HT1080 (cell line): Measurements from ENCODE around the gene TNS4. TPM values are rescaled to one million over a fixed set of nuclear protein-coding genes. Genes with fewer than 3 reads are reported as not detected.

Experiments
- DNase-seq: peaks from one replicate; pipeline ENCODE4 v3.0.0-alpha.2; 2015; ENCODE audit warnings: low read depth
- total RNA-seq: library from RNA; depleted of rRNA; stranded (reverse); fragments of >200 nt; shearing (Covaris generic); gene quantifications from 2 replicates; pipeline ENCODE4 v1.2.3, GENCODE V29; 2014

The TNS4 gene
- total RNA-seq, 1 experiment from 2014 or later = 0.95 TPM

DNA sequence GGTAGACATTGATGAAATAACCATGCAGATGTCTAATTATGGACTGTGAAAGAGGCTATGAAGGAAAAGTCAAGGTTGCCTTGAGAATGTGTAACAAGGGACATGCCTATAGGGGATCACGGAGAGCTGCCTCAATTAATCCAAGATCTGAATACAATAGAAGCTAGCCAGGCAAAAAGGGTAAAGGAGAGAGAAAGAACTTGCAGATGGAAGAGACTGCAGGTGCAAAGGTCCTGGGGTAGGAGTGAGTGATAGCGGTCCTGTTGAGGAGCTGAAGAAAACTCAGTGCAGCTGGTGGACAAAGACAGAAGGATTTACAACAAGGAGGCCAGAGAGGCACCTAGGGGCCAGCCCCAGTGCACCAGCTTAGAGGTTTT, 15.9 kb upstream of the TNS4 start:
- DNase-seq = no peak

DNA sequence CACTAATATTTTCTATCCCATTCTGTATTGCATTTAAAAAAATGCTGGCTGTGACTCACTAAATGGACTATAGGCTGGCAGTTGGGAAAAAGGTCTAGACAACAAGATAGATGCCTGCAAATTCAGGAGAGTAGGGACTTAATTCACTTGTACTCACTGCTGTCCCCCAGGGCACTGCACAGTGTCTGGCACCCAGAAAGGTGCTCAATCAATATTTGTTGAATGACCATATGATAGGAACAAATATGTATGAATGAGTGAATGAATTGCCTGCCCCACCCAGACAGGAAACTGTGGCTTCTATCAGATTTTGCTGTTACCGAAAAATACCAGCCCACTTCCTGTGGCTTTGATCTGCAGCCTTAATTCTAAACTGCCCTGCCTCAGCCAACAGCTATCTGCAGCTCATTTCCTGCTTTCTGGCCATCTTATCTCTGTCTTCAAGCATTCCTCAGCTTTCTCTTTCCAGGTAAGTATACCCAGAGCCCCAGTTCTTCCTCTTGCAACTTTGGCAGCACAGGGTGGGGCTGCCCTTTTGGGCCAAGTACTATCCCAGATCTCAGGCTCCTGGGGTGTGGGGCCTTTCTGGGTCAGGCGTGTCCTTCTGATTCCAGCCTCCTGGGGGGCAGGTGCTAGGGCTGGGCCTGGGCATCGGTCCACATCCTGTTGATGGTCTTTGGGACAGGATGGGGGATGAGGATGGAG, 15.3 kb upstream of the TNS4 start:
- DNase-seq = peak; percentile 96

DNA sequence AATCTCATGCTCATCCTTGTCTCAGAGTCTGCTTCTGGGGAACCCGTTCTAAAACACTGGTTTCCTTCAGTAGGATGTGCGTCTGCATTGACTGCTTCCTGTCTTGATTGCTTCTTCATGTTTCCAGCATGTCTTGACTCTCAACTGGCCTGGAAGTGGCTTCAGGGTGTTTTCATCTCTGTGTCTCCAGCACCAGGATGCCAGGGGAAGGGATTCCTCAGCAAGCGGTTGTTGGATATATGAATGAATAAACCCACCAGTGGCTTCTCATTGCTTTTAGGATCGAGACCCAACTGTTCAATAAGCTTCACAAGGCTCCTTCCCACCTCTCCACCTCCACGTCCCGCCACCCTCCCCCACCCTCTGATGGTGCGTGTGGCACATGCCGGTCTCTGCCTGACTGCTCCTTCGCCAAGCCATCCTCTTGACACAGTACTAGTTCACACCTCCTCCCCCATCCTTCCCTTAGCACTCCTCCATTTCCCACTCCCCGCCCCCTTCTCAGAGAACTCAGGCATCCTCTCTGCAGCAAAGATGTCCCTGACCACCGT, 14.1 kb upstream of the TNS4 start:
- no peak for DNase-seq

DNA sequence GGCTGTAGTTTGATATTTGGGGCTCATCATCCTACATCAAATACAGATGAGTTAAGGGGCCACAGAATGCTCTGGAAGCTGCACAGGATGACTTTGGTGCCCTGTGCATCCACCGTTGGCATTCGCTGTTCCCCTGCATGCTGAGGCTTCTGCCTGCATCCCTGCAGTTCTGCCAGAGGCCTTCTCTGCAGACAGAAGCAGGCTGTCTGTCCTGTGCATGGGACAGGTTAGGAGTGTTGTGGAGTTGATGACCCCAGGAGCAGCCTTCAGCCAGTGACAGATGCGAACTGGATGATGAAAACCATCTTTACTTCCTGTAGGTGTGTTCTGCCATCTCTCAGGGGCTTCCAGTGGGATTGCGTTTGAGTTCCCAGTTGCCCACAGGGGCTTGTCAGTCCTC, 13.6 kb upstream of the TNS4 start:
- no peak for DNase-seq

DNA sequence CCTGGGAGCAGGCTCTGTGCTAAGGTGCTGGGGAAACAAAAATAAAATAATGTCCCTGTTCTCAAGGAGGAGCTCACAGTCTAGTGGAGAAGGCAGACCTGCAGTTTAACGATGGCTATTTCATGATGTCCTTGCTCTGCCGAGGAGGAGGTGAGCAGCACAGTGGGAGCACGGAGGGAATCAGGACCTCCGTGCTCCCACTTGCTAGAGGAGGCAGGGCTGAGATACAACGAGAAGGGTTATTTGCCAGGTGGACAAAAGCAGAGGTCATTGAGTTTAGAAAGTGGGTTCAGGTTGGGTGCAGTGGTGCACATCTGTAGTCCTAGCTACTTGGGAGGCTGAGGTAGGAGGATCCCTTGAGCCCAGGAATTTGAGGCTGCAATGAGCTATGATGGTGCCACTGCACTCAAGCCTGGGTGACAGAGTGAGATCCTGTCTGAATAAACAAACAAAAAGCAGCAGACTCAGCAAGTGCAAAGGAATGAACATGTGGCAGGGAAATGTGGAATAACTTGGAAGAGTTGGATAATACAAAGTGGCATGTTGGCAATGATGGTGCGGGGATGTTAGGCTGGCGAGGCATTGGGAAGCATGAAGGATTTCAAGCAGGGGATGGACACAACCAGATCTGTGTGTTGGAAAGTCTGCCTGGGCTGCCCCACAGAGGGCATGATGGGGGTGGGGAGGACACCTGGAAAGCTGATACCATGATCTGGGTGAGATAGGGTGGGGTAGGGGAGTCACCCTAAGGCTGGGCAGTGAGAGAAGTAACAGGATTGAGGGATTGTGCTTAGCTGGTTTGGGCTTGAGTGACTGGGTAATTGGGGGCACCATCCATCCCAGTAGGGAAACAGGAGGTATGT, 12.8 kb upstream of the TNS4 start:
- DNase-seq = no peak

DNA sequence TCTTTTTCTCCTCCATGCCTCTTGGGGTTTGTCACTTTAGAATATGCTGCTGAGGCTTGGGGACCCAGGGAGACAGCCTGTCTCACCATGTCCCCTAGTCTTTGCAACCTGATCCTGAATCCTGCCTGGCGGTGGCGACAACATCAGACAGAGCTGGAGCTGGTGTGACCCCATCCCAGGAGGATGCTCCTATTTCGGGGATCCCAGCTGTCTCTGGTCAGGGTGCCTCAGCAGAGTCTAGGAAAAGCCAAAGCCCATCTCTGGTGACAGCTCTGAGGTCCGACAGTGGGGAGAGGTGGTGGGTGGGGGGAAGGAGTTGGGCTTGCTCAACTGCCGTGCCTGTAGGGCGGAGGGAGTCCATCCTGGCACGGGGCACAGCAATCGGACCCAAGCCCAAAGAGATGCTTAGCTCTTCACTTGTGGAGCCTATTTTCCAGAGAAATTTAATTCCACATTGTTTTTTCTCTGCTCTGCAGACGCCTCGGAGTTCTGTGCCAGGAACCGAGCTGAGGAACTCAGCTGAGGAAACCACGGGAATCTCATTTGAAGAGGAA, 10.3 kb upstream of the TNS4 start:
- DNase-seq = no peak

DNA sequence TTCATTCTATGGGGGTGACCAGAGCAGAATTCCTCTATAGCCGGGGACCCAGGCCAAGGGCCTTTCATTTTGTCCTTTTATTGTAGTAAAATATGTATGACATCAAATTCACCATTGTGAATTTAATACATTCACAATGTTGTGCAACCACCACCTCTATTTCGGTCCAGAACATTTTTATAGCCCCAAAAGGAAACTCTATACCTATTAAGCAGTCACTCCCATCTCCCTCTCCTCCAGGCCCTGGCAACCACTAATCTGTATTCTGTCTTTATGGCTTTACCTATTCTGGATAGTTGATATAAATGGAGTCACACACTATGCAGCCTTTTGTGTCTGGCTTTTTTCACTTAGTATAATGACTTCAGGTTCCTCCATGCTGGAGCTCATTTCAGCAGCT, 9.7 kb upstream of the TNS4 start:
- no peak for DNase-seq

DNA sequence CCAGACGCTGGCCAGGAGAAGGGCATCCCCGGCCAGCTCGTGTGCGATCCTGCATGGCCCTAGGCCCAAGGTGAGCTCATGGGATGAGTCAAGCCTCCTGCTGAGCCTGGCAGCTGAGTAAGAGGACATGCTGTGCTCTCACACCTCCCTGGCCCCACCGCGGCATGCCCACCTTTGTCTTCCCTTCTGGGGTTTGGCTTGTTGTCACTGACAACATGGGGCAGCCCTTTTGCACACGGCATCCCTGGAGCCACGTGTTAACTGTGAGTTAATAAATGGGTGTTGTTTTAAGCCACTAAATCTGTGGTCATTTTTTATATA, 8.9 kb upstream of the TNS4 start:
- DNase-seq = peak; percentile 96

DNA sequence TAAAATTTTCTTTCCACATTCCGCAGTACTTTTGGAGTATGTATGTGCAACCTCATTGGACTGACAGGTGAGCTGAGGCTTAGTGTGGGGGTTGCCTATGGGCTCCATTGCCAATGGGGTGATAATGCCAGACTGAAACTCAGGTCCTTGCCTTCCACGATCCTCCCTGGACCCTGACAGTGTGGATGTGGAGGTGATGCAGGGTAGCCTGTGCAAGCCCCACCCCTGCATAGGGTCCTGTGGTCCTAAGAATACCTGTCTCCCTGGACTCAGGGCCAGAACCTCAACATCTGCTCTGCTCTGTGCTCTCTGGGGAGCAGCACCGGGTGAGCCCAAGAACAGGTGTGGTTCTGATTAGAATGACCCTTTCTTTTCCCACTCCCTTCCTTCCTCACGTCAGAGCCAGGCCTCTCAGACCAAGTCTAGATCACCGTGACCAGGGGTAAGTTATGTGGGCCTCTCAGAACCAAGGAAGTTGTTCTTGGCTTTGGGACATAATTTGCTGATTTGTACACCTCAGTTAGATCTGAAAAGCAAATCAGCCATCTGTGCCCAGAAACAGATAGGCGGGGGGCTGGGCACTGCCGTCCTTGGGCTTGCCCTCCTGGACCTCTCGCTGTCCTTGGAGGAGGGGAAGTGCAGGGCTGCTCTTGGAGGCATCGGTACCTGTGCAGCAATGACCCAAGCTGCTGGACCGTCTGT, 8.4 kb upstream of the TNS4 start:
- no peak for DNase-seq

DNA sequence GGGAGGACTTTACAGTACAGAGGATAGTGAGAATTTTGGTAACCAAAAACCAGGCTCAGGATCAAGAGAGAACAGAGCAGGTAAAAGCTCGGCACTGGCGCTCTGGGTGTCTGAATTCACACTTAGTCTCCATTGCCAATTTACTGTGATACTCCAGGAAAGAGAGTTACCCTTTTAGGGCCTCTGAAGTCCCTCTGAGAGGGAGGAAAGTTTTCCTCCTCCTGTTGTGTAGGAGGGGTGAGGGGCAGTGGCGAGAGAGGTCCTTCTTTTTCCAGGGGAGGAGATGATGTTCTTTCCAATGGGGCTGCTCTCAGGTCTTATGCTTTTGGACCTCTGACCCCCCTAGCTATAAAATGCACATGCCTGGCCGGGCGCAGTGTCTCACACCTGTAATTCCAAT, 5.4 kb upstream of the TNS4 start:
- DNase-seq = no peak

DNA sequence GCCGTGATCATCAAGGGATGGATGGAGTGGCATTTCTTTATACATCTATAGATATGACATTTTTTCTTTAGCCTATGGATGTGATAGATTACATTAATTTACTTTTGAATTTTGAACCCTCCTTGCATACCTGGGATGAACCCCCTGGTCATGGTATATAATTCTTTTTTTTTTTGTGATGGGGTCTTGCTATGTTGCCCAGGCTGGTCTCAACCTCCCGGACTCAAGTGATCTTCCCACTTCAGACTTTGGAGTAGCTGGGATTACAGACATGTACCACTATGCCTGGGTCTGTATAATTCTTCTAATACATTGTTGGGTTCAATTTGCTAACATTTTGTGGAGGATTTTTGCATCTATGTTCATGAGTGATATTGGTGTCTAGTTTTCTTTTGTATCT, 1.7 kb upstream of the TNS4 start:
- no peak for DNase-seq

DNA sequence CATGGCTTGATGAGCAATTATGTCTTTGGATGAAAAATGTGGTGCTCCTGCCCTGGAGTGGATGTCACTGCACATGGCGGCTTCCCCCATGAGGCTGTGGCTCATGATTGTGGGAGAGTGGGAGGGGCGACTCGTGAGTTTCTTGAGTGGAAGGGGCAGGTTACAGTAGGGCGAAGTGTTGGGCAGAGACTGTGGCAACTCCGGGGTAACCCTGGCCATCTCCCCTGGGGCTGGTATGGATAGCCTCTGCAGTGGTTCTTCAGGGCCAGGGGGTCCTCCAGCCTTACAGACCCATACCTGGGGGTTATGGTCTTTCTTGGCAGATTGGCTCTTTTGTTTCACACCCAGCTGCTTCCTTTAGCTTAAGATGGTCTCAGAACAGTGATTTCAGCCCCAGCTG, 1.3 kb upstream of the TNS4 start:
- no peak for DNase-seq

DNA sequence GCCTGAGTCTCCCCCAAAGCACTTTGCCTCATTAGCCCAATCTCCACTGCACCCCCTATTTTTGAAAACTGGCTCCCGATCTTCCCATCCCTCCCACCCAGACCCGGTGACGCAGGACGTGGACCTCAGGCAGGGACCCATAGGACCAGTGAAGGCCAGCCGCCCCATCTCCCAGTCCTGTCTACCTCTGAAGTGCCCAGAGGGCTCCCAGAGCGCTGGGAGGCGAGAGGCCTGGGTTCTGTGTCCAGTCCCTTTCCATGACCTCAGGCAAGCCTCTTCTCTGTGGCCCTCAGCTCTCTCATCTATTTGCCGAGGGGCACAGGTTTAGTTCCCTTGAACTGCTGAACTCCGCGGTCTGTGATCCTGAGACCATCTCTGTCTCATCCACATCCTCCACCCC, 714 bp downstream of the TNS4 start:
- no peak for DNase-seq

DNA sequence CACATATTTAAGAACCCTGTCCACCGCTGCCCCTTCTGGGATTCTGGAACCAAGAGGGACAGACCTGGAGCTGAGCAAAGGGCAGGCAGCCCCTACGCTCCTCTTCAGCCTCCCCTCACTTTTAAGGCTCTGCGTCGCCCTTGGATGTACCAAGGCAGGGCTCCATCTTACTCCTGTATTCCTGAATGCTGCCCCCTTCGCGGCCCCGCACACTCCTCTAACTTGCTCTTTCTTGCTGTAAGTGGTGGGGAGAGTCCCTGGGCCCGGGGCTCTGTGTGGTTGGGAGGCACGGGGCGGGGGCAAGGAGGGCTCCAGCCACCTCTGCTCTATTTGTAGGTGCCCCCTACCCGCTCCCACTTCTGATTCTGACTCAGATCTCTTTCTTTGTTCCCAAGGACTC, 1.2 kb downstream of the TNS4 start:
- DNase-seq = no peak

DNA sequence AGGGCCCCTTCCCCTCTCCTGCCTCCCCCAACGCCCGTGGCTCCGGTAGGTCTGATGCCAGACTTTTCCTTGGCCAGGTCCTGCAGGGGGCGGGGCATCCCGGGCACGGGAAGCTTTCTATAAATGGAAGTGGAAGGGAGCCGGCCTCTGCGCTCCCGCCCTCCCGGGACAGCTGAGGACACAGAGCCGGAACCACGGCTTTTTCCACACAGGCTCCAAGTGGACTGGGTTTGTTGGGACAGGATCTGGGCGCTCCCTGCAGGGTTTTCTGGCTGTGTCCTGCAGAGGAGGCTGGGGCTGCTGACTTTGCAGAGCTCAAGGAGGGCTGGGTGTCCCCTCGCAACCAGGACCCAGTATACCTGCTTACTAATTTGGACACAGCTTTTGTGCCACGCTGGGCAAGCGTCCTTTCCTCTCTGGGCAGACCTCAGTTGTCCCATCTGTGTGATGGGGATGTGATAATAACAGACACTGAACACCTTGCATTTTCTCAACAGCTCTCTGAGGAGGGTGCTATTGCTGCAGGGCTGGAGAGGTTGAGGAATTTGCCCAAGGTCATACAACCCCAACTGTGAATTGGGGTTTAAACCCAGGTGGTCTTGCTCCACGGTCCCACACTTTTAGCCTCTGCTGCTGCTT, 1.8 kb downstream of the TNS4 start:
- no peak for DNase-seq

DNA sequence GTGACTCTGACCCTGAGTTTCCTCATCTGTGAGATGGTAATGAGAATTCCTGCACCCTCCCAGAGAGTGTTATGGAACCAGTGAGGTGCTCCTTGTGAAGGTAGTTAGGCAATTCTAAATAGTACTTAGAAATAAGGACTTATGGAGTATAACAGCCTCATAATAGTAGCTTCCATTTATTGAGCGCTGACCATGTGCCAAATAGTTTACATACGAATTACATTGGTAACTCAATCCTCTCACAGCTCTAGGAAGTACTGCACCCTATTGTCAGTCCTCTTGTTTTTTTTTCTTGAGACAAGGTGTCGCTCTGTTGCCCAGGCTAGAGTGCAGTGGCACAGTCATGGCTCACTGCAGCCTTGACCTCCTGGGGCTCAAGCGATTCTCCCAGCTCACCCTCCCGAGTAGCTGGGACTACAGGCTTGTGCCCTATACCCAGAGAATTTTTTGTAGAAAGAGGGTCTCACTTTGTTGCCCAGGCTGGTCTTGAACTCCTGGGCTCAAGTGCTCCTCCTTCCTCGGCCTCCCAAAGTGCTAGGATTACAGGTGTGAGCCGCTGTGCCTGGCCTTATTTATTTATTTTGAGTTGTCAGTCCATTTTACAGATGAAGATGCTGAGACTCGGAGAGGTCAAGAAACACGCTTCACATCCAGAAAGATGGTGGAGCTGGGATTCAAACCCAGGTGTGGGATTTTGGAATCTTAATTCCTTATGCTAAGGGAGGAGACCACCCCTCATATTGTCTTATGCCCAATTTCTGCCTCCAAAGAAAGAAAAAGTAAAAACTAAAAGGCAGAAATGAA, 2.9 kb downstream of the TNS4 start:
- DNase-seq = no peak

DNA sequence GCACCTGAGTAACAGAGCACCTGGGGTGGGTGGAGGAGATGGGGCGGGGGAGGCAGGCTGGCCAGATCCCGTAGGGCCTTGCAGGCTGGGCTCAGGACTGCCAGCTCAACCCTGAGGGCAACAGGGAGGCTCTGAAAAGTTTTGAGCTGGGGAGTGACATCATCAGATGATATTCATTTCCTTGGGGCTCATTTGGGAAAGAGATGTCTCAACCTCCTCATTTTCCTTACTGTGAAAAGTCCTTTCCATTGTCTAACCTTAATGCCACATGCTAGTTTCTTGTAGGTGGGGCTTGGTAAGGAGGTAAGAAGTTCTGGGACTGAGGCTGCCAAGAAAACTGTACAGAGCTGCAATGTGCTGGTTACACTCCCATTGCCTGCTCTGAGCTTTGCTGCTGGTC, 3.7 kb downstream of the TNS4 start:
- no peak for DNase-seq

DNA sequence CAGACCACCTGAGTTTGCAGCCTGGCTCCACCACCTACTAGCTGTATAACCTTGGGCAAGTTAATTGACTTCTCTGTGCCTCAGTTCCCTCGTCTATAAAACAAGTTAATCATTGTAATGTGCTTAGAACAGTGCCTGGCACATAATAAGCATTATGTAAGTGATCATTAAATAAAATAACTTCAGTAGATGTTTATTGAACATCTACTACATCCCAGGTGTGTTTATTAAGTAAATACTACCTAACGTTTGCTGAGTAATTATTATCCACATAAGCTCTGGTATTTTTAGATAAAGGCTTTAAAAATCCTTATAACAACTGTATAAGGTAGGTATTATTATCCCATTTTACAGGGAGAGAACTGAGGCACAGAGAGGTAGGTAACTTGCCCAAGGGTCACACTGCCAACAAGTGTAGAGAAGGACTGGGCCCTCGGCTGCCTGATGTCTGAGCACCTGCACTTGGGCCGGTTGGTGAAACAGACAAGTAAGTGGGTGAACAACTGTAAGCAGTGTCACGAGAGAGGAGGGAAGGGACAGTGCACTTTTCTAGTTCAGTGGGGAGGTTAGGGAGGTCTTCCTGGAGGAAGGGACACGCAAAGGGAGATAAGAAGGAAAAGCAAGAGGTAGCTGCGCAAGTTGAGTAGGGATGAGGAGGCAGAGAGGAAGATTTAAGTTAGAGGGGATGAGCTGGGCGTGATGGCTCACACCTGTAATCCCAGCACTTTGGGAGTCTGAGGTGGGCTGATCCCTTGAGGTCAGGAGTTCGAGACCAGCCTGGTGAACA, 4.6 kb downstream of the TNS4 start:
- no peak for DNase-seq

DNA sequence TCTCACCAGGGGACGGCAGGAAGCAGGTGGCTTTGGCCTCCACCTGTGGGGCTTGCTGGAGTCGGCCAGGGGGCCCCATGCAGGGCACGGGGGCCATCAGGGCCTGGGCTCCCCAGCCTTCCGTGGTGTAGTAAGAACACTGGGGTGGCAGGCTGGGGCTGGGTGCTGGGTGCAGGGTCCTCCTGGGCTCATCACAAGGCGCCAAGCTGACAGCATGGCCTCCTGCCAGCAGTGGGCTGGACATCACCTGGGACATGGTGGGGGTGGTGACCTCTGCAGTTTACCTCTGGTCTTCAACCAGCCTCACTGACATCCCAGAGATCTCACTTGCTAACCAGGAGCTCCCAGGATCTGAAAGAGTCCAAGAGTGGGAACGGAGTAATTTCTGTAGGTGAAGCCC, 5.3 kb downstream of the TNS4 start:
- no peak for DNase-seq

DNA sequence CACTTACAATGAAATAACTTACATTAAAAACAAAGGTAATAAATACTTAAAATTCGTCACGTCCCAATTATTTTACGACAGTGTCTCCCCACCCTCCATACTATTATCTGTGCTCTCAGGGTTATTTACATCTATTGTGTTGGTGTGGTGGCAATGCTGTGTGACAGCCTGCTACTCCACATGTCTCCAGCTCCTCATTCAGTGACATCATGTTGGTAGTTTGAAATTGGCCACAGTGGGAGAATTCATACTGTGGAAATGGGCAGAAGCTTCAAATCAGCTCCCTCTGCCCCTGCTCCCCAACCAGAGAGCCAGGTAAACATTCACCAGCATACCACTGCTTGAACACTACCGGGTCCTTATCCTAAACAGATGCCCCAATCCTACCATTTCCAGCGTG, 6.3 kb downstream of the TNS4 start:
- DNase-seq = no peak
